GM20000 (cell line): Measurements from ENCODE around the gene DNPH1.
A peak's percentile ranks its signal among the peaks of the same experiment; 100 is the strongest.

Source experiments
- DNase-seq: peaks from one replicate; pipeline ENCODE4 v3.0.0; 2012; ENCODE audit warnings: low spot score
- TF ChIP-seq, protein P1 (sequence below): IDR thresholded peaks from 2 replicates; pipeline ENCODE4 v1.5.1; 2012; ENCODE audit warnings: mild to moderate bottlenecking, control low read depth; ENCODE audit errors: extremely low read depth, missing control alignments

DNPH1 gene

DNA sequence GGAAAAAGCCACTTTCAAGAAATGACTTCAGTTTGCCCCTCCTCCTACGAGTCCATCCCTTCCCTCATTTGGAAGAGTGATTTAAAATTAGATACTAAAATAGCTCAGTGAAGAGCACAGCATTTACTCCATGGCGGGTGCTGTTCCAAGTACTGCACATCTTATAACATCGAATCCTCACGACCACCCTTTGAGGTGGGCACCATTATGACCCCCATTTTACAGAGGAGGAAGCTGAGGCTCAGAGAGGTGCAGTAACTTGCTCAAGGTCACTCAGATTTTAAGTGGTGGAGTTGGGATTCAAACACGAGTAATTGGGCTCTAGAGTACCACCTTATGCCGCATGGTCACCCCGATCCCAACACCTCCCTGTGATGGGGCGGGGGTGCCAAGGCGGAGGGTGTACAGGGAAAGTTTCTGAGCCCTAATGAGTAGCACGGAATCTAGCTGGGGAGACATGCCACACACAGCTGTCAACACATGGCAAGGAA lies 39.5 kb upstream of the DNPH1 start:
- TF ChIP-seq, protein P1, sequence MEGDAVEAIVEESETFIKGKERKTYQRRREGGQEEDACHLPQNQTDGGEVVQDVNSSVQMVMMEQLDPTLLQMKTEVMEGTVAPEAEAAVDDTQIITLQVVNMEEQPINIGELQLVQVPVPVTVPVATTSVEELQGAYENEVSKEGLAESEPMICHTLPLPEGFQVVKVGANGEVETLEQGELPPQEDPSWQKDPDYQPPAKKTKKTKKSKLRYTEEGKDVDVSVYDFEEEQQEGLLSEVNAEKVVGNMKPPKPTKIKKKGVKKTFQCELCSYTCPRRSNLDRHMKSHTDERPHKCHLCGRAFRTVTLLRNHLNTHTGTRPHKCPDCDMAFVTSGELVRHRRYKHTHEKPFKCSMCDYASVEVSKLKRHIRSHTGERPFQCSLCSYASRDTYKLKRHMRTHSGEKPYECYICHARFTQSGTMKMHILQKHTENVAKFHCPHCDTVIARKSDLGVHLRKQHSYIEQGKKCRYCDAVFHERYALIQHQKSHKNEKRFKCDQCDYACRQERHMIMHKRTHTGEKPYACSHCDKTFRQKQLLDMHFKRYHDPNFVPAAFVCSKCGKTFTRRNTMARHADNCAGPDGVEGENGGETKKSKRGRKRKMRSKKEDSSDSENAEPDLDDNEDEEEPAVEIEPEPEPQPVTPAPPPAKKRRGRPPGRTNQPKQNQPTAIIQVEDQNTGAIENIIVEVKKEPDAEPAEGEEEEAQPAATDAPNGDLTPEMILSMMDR = no peak
- DNase-seq = no peak

GRCh38 chr6:43268355-43268700 lies 39.0 kb upstream of the DNPH1 start:
- no peak for DNase-seq
- TF ChIP-seq, protein P1 = no peak

- no peak for DNase-seq
- TF ChIP-seq, protein P1 = no peak
These were observed 38.5 kb upstream of the DNPH1 start for GRCh38 chr6:43267619-43268354.

DNA sequence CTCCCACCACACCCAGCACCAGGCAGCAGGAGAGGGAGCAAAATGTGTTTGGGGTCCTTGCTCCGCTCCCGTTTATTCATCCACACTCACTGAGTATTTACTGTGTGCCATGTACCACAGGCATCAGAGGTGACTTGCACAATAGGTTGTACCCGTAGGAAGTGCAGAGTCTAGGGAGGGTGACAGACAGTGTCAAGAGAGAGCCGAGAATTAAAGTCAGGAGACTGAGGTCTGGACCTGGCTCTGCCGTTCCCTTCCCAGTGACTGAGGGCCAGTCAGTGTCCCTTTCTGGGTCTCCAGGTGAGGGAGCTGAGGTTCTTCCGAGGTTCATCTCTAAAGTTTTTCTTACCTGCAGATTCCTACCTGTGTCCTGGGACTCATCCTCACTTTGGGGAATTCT lies 36.3 kb upstream of the DNPH1 start:
- TF ChIP-seq, protein P1 = no peak

DNA sequence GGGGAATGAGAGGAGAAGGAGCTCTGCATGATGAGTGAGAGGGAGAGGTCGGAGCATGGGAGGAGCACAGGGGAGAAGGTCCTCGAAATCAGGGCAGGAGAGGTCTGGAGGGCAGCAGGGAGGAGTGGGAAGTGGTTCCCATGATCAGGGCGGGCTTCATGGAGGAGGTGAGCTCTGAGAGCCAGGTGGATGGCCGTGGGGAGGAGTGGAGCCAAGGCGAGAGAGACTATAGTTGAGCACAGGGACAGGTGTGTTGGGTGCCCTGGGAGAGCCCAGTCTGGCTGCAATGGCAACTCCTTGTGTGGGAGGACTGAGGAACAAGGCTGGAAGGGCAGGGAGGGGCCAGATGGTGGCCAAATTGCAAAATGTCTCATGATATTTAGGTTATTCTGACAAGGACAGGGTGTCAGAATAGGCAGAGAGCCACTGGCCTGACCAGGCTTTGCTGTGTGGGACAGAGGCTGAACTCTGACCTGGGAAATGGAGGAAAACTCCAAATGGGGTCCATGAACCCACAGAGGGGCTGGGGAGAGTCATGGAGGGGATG lies 35.4 kb upstream of the DNPH1 start:
- no peak for DNase-seq
- TF ChIP-seq, protein P1 = no peak

More for the DNA sequence above, 36.3 kb upstream of the DNPH1 start:
- DNase-seq = no peak

DNA sequence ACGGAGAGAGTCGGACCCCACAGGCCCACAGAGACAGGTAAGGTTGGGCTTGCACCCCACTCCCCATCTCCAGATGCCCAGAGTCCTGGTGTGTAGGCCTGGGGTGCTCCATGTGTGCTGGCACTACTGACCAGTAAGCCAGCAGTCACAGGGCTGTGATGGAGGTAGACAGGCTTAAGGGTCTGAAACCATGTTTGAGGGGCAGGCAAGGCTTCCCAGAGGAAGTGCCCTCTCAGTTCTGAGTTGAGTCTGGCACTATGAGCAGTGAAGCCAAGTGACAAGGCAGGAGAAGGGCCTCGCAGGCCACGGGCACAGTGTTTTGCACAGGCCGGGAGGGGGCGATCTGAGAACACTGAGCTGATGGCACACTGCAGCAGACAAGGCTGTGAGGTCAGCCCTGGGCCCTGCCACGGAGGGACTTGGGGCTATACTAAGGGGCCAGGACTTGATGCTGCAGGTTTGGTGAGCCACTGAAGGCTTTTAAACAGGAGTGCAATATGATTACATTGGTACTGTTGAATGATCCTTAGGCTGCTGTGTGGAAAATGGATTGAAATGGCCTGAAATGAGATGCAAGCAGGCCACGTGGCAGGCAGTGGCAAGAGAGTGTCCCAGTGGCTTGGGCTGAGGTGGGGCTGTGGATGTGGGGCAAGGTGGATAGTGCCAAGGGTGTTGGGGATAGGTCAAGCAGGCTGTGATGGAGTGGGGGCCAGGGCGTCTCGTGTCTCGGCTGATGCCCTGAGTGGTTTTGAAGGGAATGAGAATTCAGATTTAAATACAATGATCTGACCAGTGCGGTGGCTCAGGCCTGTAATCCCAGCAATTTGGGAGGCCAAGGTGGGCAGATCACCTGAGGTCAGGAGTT lies 34.3 kb upstream of the DNPH1 start:
- TF ChIP-seq, protein P1 = peak; percentile 94
- peak; percentile 96 for DNase-seq
